Measurements from ENCODE around the gene DHX36. TPM values are rescaled to one million over a fixed set of nuclear protein-coding genes. Genes with fewer than 3 reads are reported as not detected.

Gene DHX36
- total and polyA plus RNA-seq, 4 donors: 10.6 to 33.6 (median 23.1) TPM

DNA sequence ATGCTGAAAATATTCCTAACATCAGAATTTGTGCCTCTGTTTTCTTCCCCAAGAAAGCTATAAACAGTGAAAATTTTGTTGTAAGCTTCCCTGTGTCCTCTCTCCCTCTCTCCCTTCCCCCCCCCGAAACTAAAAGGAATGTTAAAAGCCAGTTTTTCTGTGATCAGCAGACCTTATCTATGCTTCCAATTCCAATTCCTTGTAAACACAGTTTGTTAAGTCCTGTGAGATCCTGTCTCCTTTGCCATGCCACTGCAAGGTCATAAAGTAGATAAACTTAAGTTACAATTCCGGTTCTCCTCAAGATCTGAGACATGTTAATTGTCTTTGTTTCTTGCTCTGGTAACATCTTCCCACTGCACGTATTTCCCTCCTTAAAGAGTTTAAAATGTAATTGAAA lies 42.9 kb upstream of the DHX36 start:
- 14% methylated on average over 3 of the region's 3 CpGs for WGBS
- Histone ChIP-seq H3K27me3 (ENCODE audit: control insufficient read depth in 4 of 4, insufficient read depth in 4 of 4, low read length in 3 of 4) (no peaks in the 10 kb centered on the region), H3K27ac (ENCODE audit: low read depth in 1 of 2, low read length in 2 of 2) (no peak overlapping the region), H3K4me3 (ENCODE audit: low read depth in 1 of 3, low read length in 3 of 3) (no peak overlapping the region), H3K9me3 (ENCODE audit: control insufficient read depth in 4 of 4, low read length in 3 of 4) (peaks cover 2 to 7% (median 6%) of the 10 kb centered on the region in 4 donors), H3K36me3 (ENCODE audit: control insufficient read depth in 4 of 4, insufficient read depth in 3 of 4, low read depth in 1 of 4, low read length in 3 of 4) (no peaks in the 10 kb centered on the region), H3K9ac (ENCODE audit: low read depth in 1 of 2, low read length in 2 of 2) (no peak overlapping the region), H3K4me1 (ENCODE audit: control insufficient read depth in 4 of 4, insufficient read depth in 4 of 4, low read length in 3 of 4) (no peaks in the 10 kb centered on the region)
- no peak for DNase-seq (ENCODE audit: low spot score)
- TF ChIP-seq GABPA (IDR thresholded peaks at IDR 0.05 in 1 of 2, conservative IDR thresholded peaks at IDR 0.05 in 1 of 2) (no peak), JUND (IDR thresholded peaks at IDR 0.05) (no peak), TAF1 (conservative IDR thresholded peaks at IDR 0.05) (no peak), FOXA1 (IDR thresholded peaks at IDR 0.05) (no peak), NR2F2 (IDR thresholded peaks at IDR 0.05) (no peak), SP1 (IDR thresholded peaks at IDR 0.05) (no peak)
- TF ChIP-seq, protein P1, sequence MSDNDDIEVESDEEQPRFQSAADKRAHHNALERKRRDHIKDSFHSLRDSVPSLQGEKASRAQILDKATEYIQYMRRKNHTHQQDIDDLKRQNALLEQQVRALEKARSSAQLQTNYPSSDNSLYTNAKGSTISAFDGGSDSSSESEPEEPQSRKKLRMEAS (IDR thresholded peaks at IDR 0.05): no peak

DNA sequence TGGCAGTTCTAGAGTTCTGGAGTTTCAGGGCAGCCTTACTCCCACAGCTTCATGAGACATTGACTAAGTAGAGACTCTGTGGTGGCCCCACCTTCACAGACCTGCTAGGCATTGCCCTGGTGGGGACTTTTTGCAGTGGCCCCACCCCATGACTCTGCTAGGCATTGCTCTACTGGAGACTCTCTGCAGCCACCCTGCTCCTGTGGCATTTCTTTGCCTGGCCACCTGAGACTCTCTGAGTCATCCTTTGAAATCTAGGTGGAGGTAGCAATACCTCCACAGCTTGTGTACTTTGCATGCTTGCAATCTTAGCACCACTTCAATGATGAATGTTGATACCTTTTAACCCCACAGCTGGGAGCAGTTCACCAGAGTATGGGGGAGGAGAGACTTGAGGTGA lies 40.6 kb upstream of the DHX36 start:
- no peaks in the 10 kb centered on the region for H3K36me3 ChIP-seq (ENCODE audit: control insufficient read depth in 4 of 4, insufficient read depth in 3 of 4, low read depth in 1 of 4, low read length in 3 of 4)
- TF ChIP-seq RAD21 (IDR thresholded peaks at IDR 0.05) (no peak), YY1 (IDR thresholded peaks at IDR 0.05) (no peak), TAF1 (conservative IDR thresholded peaks at IDR 0.05) (no peak), GABPA (IDR thresholded peaks at IDR 0.05 in 1 of 2, conservative IDR thresholded peaks at IDR 0.05 in 1 of 2) (no peak), SP1 (IDR thresholded peaks at IDR 0.05) (no peak), EGR1 (IDR thresholded peaks at IDR 0.05; ENCODE audit: low read depth in 2 of 2) (no peak), HNF4G (IDR thresholded peaks at IDR 0.05) (no peak), HNF4A (conservative IDR thresholded peaks at IDR 0.05) (no peak), FOXA2 (IDR thresholded peaks at IDR 0.05) (no peak), RXRA (IDR thresholded peaks at IDR 0.05) (no peak), FOXA1 (IDR thresholded peaks at IDR 0.05) (no peak), JUND (IDR thresholded peaks at IDR 0.05) (no peak), NR2F2 (IDR thresholded peaks at IDR 0.05) (no peak)
- TF ChIP-seq, protein P1 (IDR thresholded peaks at IDR 0.05): no peak
- TF ChIP-seq, protein P2, sequence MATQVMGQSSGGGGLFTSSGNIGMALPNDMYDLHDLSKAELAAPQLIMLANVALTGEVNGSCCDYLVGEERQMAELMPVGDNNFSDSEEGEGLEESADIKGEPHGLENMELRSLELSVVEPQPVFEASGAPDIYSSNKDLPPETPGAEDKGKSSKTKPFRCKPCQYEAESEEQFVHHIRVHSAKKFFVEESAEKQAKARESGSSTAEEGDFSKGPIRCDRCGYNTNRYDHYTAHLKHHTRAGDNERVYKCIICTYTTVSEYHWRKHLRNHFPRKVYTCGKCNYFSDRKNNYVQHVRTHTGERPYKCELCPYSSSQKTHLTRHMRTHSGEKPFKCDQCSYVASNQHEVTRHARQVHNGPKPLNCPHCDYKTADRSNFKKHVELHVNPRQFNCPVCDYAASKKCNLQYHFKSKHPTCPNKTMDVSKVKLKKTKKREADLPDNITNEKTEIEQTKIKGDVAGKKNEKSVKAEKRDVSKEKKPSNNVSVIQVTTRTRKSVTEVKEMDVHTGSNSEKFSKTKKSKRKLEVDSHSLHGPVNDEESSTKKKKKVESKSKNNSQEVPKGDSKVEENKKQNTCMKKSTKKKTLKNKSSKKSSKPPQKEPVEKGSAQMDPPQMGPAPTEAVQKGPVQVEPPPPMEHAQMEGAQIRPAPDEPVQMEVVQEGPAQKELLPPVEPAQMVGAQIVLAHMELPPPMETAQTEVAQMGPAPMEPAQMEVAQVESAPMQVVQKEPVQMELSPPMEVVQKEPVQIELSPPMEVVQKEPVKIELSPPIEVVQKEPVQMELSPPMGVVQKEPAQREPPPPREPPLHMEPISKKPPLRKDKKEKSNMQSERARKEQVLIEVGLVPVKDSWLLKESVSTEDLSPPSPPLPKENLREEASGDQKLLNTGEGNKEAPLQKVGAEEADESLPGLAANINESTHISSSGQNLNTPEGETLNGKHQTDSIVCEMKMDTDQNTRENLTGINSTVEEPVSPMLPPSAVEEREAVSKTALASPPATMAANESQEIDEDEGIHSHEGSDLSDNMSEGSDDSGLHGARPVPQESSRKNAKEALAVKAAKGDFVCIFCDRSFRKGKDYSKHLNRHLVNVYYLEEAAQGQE (IDR thresholded peaks at IDR 0.05): no peak
- TF ChIP-seq, protein P3, sequence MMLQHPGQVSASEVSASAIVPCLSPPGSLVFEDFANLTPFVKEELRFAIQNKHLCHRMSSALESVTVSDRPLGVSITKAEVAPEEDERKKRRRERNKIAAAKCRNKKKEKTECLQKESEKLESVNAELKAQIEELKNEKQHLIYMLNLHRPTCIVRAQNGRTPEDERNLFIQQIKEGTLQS (IDR thresholded peaks at IDR 0.05): no peak
- TF ChIP-seq, protein P4, sequence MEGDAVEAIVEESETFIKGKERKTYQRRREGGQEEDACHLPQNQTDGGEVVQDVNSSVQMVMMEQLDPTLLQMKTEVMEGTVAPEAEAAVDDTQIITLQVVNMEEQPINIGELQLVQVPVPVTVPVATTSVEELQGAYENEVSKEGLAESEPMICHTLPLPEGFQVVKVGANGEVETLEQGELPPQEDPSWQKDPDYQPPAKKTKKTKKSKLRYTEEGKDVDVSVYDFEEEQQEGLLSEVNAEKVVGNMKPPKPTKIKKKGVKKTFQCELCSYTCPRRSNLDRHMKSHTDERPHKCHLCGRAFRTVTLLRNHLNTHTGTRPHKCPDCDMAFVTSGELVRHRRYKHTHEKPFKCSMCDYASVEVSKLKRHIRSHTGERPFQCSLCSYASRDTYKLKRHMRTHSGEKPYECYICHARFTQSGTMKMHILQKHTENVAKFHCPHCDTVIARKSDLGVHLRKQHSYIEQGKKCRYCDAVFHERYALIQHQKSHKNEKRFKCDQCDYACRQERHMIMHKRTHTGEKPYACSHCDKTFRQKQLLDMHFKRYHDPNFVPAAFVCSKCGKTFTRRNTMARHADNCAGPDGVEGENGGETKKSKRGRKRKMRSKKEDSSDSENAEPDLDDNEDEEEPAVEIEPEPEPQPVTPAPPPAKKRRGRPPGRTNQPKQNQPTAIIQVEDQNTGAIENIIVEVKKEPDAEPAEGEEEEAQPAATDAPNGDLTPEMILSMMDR (IDR thresholded peaks at IDR 0.05; ENCODE audit: low read depth, low read length, missing input control): no peak
- TF ChIP-seq, protein P5, sequence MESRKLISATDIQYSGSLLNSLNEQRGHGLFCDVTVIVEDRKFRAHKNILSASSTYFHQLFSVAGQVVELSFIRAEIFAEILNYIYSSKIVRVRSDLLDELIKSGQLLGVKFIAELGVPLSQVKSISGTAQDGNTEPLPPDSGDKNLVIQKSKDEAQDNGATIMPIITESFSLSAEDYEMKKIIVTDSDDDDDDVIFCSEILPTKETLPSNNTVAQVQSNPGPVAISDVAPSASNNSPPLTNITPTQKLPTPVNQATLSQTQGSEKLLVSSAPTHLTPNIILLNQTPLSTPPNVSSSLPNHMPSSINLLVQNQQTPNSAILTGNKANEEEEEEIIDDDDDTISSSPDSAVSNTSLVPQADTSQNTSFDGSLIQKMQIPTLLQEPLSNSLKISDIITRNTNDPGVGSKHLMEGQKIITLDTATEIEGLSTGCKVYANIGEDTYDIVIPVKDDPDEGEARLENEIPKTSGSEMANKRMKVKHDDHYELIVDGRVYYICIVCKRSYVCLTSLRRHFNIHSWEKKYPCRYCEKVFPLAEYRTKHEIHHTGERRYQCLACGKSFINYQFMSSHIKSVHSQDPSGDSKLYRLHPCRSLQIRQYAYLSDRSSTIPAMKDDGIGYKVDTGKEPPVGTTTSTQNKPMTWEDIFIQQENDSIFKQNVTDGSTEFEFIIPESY (IDR thresholded peaks at IDR 0.05): no peak
- H3K27me3 ChIP-seq (ENCODE audit: control insufficient read depth in 4 of 4, insufficient read depth in 4 of 4, low read length in 3 of 4): peaks cover 0 to 2% (median 0%) of the 10 kb centered on the region in 4 donors
- no peak for DNase-seq (ENCODE audit: low spot score)
- H3K9ac ChIP-seq (ENCODE audit: low read depth in 1 of 2, low read length in 2 of 2): no peak overlapping the region
- H3K4me3 ChIP-seq (ENCODE audit: low read depth in 1 of 3, low read length in 3 of 3): no peak overlapping the region
- H3K27ac ChIP-seq (ENCODE audit: low read depth in 1 of 2, low read length in 2 of 2): no peak overlapping the region
- peaks cover 2 to 7% (median 6%) of the 10 kb centered on the region in 4 donors for H3K9me3 ChIP-seq (ENCODE audit: control insufficient read depth in 4 of 4, low read length in 3 of 4)
- H3K4me1 ChIP-seq (ENCODE audit: control insufficient read depth in 4 of 4, insufficient read depth in 4 of 4, low read length in 3 of 4): no peaks in the 10 kb centered on the region

All from liver (tissue), 9 donors.